OCI-LY7 (cell line): ENCODE measurements around the gene CATSPERD.
"Not testable (repeated sequence)": the region's sequence is repeated elsewhere in the genome, so short reads cannot be mapped to it uniquely, and the experiment has no call there.

Source experiments
- EZH2phosphoT487 ChIP-seq: fragments of 200-600 bp; sonication (generic); IDR thresholded peaks from 2 replicates; pipeline ENCODE4 v1.6.1; 2018; ENCODE audit warnings: low read depth, borderline replicate concordance, mild to moderate bottlenecking, mixed run types, antibody characterized with exemption, low read length, moderate library complexity, mixed read lengths
- TF ChIP-seq, protein P1 (sequence below): fragments of 200-600 bp; sonication (generic); conservative IDR thresholded peaks from 2 replicates; pipeline ENCODE4 v1.5.1; 2014; ENCODE audit warnings: mild to moderate bottlenecking, antibody characterized with exemption, low read length, moderate library complexity, mixed read lengths

- TF ChIP-seq, protein P1, sequence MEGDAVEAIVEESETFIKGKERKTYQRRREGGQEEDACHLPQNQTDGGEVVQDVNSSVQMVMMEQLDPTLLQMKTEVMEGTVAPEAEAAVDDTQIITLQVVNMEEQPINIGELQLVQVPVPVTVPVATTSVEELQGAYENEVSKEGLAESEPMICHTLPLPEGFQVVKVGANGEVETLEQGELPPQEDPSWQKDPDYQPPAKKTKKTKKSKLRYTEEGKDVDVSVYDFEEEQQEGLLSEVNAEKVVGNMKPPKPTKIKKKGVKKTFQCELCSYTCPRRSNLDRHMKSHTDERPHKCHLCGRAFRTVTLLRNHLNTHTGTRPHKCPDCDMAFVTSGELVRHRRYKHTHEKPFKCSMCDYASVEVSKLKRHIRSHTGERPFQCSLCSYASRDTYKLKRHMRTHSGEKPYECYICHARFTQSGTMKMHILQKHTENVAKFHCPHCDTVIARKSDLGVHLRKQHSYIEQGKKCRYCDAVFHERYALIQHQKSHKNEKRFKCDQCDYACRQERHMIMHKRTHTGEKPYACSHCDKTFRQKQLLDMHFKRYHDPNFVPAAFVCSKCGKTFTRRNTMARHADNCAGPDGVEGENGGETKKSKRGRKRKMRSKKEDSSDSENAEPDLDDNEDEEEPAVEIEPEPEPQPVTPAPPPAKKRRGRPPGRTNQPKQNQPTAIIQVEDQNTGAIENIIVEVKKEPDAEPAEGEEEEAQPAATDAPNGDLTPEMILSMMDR, result not testable (repeated sequence)
- TF ChIP-seq EZH2phosphoT487, result not testable (repeated sequence)
Observed at GRCh38 chr19:5688262-5688881, 32.1 kb upstream of the CATSPERD start.
